A673 (cell line): ENCODE results near the gene RNF144B. TPM values are rescaled to one million over a fixed set of nuclear protein-coding genes. Genes with fewer than 3 reads are reported as not detected.

Experiments used
- BruUV-seq: library from RNA; stranded (reverse); fragments of 400-500 nt; replicated peaks from 2 replicates; lab custom pipeline; 2021; lab: Mats Ljungman, UMichigan
- CTCF ChIA-PET: fragments of 300-600 bp; sonication (Branson Sonifier 250); formaldehyde crosslinking; loops from one replicate; lab custom pipeline; 2022; ENCODE audit warnings: antibody characterized with exemption; lab: Charles Lee
- POLR2A ChIA-PET: fragments of 300-600 bp; sonication (Branson Sonifier 250); formaldehyde crosslinking; loops from one replicate; lab custom pipeline; 2022; ENCODE audit warnings: antibody characterized with exemption; ENCODE audit not compliant: low non-redundant PET; lab: Charles Lee
- DNase-seq: peaks from one replicate; pipeline ENCODE4 v3.0.0-alpha.2; 2015; ENCODE audit warnings: low spot score
- H3K27ac ChIP-seq: fragments of 200-600 bp; sonication (generic); 2 replicates; pipeline ENCODE4 v1.5.1; 2016; ENCODE audit warnings: mixed run types, low read depth, mild to moderate bottlenecking, mixed read lengths, antibody characterized with exemption, low read length; ENCODE audit not compliant: poor library complexity, severe bottlenecking
- H3K27me3 ChIP-seq: fragments of 200-600 bp; sonication (generic); replicated peaks from 2 replicates; pipeline ENCODE4 v1.6.1; 2017; ENCODE audit warnings: mixed run types, low read depth, mild to moderate bottlenecking, mixed read lengths, antibody characterized with exemption, low read length; ENCODE audit not compliant: insufficient read depth, poor library complexity
- H3K36me3 ChIP-seq: fragments of 200-600 bp; sonication (generic); 2 replicates; pipeline ENCODE4 v1.6.1; 2016; ENCODE audit warnings: mixed run types, mild to moderate bottlenecking, mixed read lengths, antibody characterized with exemption, low read length; ENCODE audit not compliant: insufficient read depth, poor library complexity, severe bottlenecking
- H3K4me1 ChIP-seq: fragments of 200-600 bp; sonication (generic); 2 replicates; pipeline ENCODE4 v1.6.1; 2017; ENCODE audit warnings: mixed run types, mild to moderate bottlenecking, mixed read lengths, antibody characterized with exemption, low read length; ENCODE audit not compliant: insufficient read depth, poor library complexity, severe bottlenecking
- H3K4me3 ChIP-seq: fragments of 200-600 bp; sonication (generic); 2 replicates; pipeline ENCODE4 v1.5.1; 2016; ENCODE audit warnings: low read depth, mixed run types, mild to moderate bottlenecking, mixed read lengths, low read length; ENCODE audit not compliant: poor library complexity, severe bottlenecking
- H3K9me3 ChIP-seq: fragments of 200-600 bp; sonication (generic); 2 replicates; pipeline ENCODE4 v1.6.1; 2016; ENCODE audit warnings: mixed run types, low read depth, mild to moderate bottlenecking, mixed read lengths, antibody characterized with exemption, low read length; ENCODE audit not compliant: poor library complexity, severe bottlenecking
- EZH2 ChIP-seq: fragments of 200-600 bp; sonication (generic); IDR thresholded peaks from 2 replicates; pipeline ENCODE4 v1.6.1; 2017; ENCODE audit warnings: borderline replicate concordance, low read depth, mild to moderate bottlenecking, mixed read lengths, antibody characterized with exemption, low read length; ENCODE audit not compliant: poor library complexity, severe bottlenecking
- intact Hi-C: fragments of 100-400 bp; cut with micrococcal nuclease; formaldehyde crosslinking; loops from one replicate; pipeline ENCODE4 v1.10.0; 2022; ENCODE audit not compliant: unreplicated experiment
- total RNA-seq: library from RNA; stranded (reverse); gene quantifications from 2 replicates; pipeline ENCODE4 v1.2.3, GENCODE V29; 2021
- TF ChIP-seq, protein P1 (sequence below): fragments of 300-800, 200-600 bp; sonication (generic); conservative IDR thresholded peaks from 2 replicates; pipeline ENCODE4 v1.5.1; 2017; ENCODE audit warnings: low read depth, mild to moderate bottlenecking, antibody characterized with exemption, low read length, moderate library complexity, mixed read lengths

Gene RNF144B
- total RNA-seq, 1 experiment from 2014 or later: 0.82 TPM

DNA sequence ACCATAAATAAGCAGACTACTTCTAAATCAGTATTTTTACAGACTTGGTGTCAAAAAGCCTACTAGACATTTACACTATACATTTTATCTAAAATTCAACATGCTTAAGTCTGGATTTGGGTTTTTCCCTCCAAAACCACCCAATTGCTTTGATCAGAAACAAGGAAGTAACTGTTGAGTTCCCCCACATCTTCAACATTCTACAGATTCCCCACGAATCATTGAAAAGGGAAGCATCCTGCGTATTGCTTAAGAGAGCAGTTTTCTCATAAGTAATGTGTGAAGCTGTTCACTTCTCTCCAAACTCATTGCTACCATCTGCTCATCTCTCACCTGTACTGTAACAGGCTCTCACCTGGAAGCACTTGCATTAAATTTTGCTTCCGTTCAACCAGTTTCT lies 36.4 kb upstream of the RNF144B start:
- CTCF ChIA-PET: no interaction called here

DNA sequence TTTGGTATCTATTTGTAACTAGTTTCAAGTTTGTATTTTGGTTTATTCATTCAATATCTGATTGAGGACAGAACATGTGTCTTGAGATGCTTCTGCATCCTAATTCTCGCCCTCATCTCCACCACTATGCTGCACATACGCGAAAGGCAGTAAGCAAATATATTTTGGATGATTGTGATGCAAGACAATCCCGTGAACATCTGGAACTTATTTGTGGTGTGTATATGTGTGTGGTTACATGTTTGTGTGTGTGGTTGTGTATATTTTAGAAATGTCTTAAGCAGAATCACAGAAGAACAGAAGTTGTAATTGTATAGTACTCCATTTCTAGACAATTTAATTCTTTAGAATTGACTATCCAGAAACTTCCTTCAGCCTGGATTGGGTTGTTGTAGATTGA lies 35.1 kb upstream of the RNF144B start:
- no peaks in the 10 kb centered on the region for H3K36me3 ChIP-seq
- H3K4me1 ChIP-seq: no peaks in the 10 kb centered on the region
- TF ChIP-seq EZH2: no peak
- TF ChIP-seq, protein P1, sequence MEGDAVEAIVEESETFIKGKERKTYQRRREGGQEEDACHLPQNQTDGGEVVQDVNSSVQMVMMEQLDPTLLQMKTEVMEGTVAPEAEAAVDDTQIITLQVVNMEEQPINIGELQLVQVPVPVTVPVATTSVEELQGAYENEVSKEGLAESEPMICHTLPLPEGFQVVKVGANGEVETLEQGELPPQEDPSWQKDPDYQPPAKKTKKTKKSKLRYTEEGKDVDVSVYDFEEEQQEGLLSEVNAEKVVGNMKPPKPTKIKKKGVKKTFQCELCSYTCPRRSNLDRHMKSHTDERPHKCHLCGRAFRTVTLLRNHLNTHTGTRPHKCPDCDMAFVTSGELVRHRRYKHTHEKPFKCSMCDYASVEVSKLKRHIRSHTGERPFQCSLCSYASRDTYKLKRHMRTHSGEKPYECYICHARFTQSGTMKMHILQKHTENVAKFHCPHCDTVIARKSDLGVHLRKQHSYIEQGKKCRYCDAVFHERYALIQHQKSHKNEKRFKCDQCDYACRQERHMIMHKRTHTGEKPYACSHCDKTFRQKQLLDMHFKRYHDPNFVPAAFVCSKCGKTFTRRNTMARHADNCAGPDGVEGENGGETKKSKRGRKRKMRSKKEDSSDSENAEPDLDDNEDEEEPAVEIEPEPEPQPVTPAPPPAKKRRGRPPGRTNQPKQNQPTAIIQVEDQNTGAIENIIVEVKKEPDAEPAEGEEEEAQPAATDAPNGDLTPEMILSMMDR: no peak
- ChIA-PET CTCF (no interaction called here), POLR2A (no interaction called here)
- BruUV-seq: no TSS peak
- no peaks in the 10 kb centered on the region for H3K9me3 ChIP-seq
- intact Hi-C loops: no loop called here
- no peak overlapping the region for H3K27ac ChIP-seq
- H3K27me3 ChIP-seq: no peaks in the 10 kb centered on the region
- DNase-seq: no peak
- H3K4me3 ChIP-seq: no peak overlapping the region

More for the DNA sequence above, 36.4 kb upstream of the RNF144B start:
- BruUV-seq: no TSS peak
- Histone ChIP-seq H3K36me3 (no peaks in the 10 kb centered on the region), H3K4me1 (no peaks in the 10 kb centered on the region), H3K4me3 (no peak overlapping the region), H3K27me3 (no peaks in the 10 kb centered on the region), H3K9me3 (no peaks in the 10 kb centered on the region), H3K27ac (no peak overlapping the region)
- DNase-seq: no peak
- intact Hi-C loops: no loop called here
- TF ChIP-seq EZH2: no peak
- TF ChIP-seq, protein P1: no peak
- POLR2A ChIA-PET: no interaction called here

DNA sequence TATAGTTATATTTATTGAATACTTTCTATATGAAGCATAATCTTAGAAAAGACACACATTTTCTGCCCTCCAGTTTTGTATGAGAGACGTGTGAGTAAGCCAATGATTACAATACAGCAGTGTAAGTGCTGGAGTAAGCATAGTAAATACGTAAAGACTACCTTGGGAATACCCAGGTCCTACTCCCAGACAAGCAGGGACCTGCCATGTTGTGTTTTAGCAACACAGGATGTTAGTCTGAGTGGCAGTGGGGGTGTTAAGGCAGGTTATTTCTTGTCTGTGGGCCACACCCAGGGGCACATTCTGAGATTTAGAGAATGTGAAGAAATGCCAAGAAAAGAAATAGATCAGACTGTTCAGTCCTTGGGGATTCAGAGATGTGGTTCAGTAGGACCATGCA lies 34.3 kb upstream of the RNF144B start:
- H3K27ac ChIP-seq: no peak overlapping the region
- H3K36me3 ChIP-seq: no peaks in the 10 kb centered on the region
- no TSS peak for BruUV-seq
- TF ChIP-seq, protein P1: no peak
- TF ChIP-seq EZH2: no peak
- no peaks in the 10 kb centered on the region for H3K27me3 ChIP-seq
- ChIA-PET CTCF (no interaction called here), POLR2A (no interaction called here)
- H3K9me3 ChIP-seq: no peaks in the 10 kb centered on the region
- H3K4me3 ChIP-seq: no peak overlapping the region
- no peaks in the 10 kb centered on the region for H3K4me1 ChIP-seq
- no peak for DNase-seq
- intact Hi-C loops: no loop called here
